ENCODE data around the gene AKT1. TPM values are rescaled to one million over a fixed set of nuclear protein-coding genes. Genes with fewer than 3 reads are reported as not detected.

The AKT1 gene
- total RNA-seq, 1 experiment from 2014 or later = 224 TPM

- in situ Hi-C loops (cut with HindIII; ENCODE audit: low sequenced_read_pairs) = no loop called here
- no peak for DNase-seq (ENCODE audit: low spot score)
Observed at GRCh38 chr14:104801520-104802393, 6.2 kb upstream of the AKT1 start.

GRCh38 chr14:104800771-104801519 is 5.4 kb upstream of the AKT1 start, which contains the start of gene ZBTB42:
ZBTB42 (plus strand) TSS chr14:104801101; CDS start chr14:104801198, 97 bp downstream.
- no peak for DNase-seq (ENCODE audit: low spot score)
- in situ Hi-C loops (cut with HindIII; ENCODE audit: low sequenced_read_pairs) = no loop called here

GRCh38 chr14:104800015-104800770 is 4.6 kb upstream of the AKT1 start:
- in situ Hi-C loops (cut with HindIII; ENCODE audit: low sequenced_read_pairs) = no loop called here
- no peak for DNase-seq (ENCODE audit: low spot score)

- in situ Hi-C loops (cut with HindIII; ENCODE audit: low sequenced_read_pairs) = no loop called here
- peak; percentile 57 for DNase-seq (ENCODE audit: low spot score)
Observed at GRCh38 chr14:104799244-104800014, 3.9 kb upstream of the AKT1 start.

GRCh38 chr14:104798300-104799243 is 3.0 kb upstream of the AKT1 start:
- in situ Hi-C loops (cut with HindIII; ENCODE audit: low sequenced_read_pairs) = no loop called here
- DNase-seq (ENCODE audit: low spot score) = no peak

- no peak for DNase-seq (ENCODE audit: low spot score)
- in situ Hi-C loops (cut with HindIII; ENCODE audit: low sequenced_read_pairs) = no loop called here
Observed at GRCh38 chr14:104797115-104798044, 1.8 kb upstream of the AKT1 start.

- in situ Hi-C loops (cut with HindIII; ENCODE audit: low sequenced_read_pairs) = no loop called here
- DNase-seq (ENCODE audit: low spot score) = no peak
Observed at GRCh38 chr14:104796687-104797081, 1.1 kb upstream of the AKT1 start.

GRCh38 chr14:104795781-104796686 is 486 bp upstream of the AKT1 start:
- in situ Hi-C loops (cut with HindIII; ENCODE audit: low sequenced_read_pairs) = no loop called here
- DNase-seq (ENCODE audit: low spot score) = no peak

GRCh38 chr14:104794631-104794992 is 936 bp downstream of the AKT1 start:
- in situ Hi-C loops (cut with HindIII; ENCODE audit: low sequenced_read_pairs) = no loop called here
- no peak for DNase-seq (ENCODE audit: low spot score)

- DNase-seq (ENCODE audit: low spot score) = no peak
- in situ Hi-C loops (cut with HindIII; ENCODE audit: low sequenced_read_pairs) = no loop called here
Observed at GRCh38 chr14:104794099-104794498, 1.4 kb downstream of the AKT1 start.

- DNase-seq (ENCODE audit: low spot score) = no peak
- in situ Hi-C loops (cut with HindIII; ENCODE audit: low sequenced_read_pairs) = no loop called here
Observed at GRCh38 chr14:104793703-104793959, 1.9 kb downstream of the AKT1 start.

GRCh38 chr14:104792945-104793702 is 2.4 kb downstream of the AKT1 start:
- in situ Hi-C loops (cut with HindIII; ENCODE audit: low sequenced_read_pairs) = no loop called here
- DNase-seq (ENCODE audit: low spot score) = no peak

- in situ Hi-C loops (cut with HindIII; ENCODE audit: low sequenced_read_pairs) = no loop called here
- DNase-seq (ENCODE audit: low spot score) = no peak
Observed at GRCh38 chr14:104792101-104792884, 3.3 kb downstream of the AKT1 start.

- no peak for DNase-seq (ENCODE audit: low spot score)
- in situ Hi-C loops (cut with HindIII; ENCODE audit: low sequenced_read_pairs) = no loop called here
Observed at GRCh38 chr14:104791425-104791824, 4.1 kb downstream of the AKT1 start.

Data from G401 (cell line).